HG03520 (cell line): ENCODE data around the gene ZC3H7B.
"Not testable (repeated sequence)": the region's sequence is repeated elsewhere in the genome, so short reads cannot be mapped to it uniquely, and the experiment has no call there.

ENCODE experiments used
- ATAC-seq: cut with Tn5 transposase; IDR thresholded peaks from one replicate; pipeline ENCODE4 v1.9.1; 2021; ENCODE audit warnings: mild to moderate bottlenecking, moderate library complexity; ENCODE audit not compliant: unreplicated experiment

ZC3H7B gene

GRCh38 chr22:41377846-41378245, 76.5 kb downstream of the ZC3H7B start:
- ATAC-seq = no peak

- ATAC-seq = peak; percentile 15
Measured at GRCh38 chr22:41380993-41381328, 79.6 kb downstream of the ZC3H7B start.

- ATAC-seq = peak; percentile 77
Measured at GRCh38 chr22:41381329-41382097, 80.2 kb downstream of the ZC3H7B start, which contains the start of gene TEF. TSS of gene TEF (plus strand) at chr22:41381942. CDS start at chr22:41382045, 103 bp downstream.

- peak; percentile 23 for ATAC-seq
Measured at GRCh38 chr22:41382098-41382578, 80.8 kb downstream of the ZC3H7B start.

GRCh38 chr22:41382610-41383009, 81.3 kb downstream of the ZC3H7B start:
- no peak for ATAC-seq

- no peak for ATAC-seq
Measured at GRCh38 chr22:41383085-41383484, 81.8 kb downstream of the ZC3H7B start.

- ATAC-seq = no peak
Measured at GRCh38 chr22:41384128-41384527, 82.8 kb downstream of the ZC3H7B start.

GRCh38 chr22:41387341-41387740, 86.0 kb downstream of the ZC3H7B start:
- no peak for ATAC-seq

GRCh38 chr22:41394012-41394356, 92.7 kb downstream of the ZC3H7B start:
- ATAC-seq = no peak

- no peak for ATAC-seq
Measured at GRCh38 chr22:41395531-41396240, 94.4 kb downstream of the ZC3H7B start.

GRCh38 chr22:41397143-41397811, 96.0 kb downstream of the ZC3H7B start:
- ATAC-seq = no peak

- ATAC-seq = no peak
Measured at GRCh38 chr22:41398921-41399320, 97.6 kb downstream of the ZC3H7B start.

GRCh38 chr22:41401781-41402648, 100.7 kb downstream of the ZC3H7B start:
- ATAC-seq = no peak

GRCh38 chr22:41402851-41403250, 101.5 kb downstream of the ZC3H7B start:
- not testable (repeated sequence) for ATAC-seq

GRCh38 chr22:41403532-41404318, 102.4 kb downstream of the ZC3H7B start:
- ATAC-seq = peak; percentile 62

- no peak for ATAC-seq
Measured at GRCh38 chr22:41405588-41405987, 104.3 kb downstream of the ZC3H7B start.

GRCh38 chr22:41406410-41406809, 105.1 kb downstream of the ZC3H7B start:
- no peak for ATAC-seq

GRCh38 chr22:41407433-41407832, 106.1 kb downstream of the ZC3H7B start:
- no peak for ATAC-seq

GRCh38 chr22:41408665-41409064, 107.3 kb downstream of the ZC3H7B start:
- no peak for ATAC-seq
